NB4 (cell line): ENCODE results near the gene SCO2.

Experiments used
- MYC ChIP-seq: IDR thresholded peaks from 2 replicates; pipeline ENCODE4 v1.6.1; 2011; ENCODE audit warnings: low read depth, low read length
- POLR2A ChIP-seq: IDR thresholded peaks from 2 replicates; pipeline ENCODE4 v1.6.1; 2011; ENCODE audit warnings: mild to moderate bottlenecking; ENCODE audit not compliant: insufficient read length; ENCODE audit errors: extremely low read depth
- TF ChIP-seq, protein P1 (sequence below): IDR thresholded peaks from one replicate; pipeline ENCODE4 v1.5.1; 2012; ENCODE audit warnings: low read depth, low read length
- TF ChIP-seq, protein P2 (sequence below): IDR thresholded peaks from 2 replicates; pipeline ENCODE4 v1.6.1; 2011; ENCODE audit warnings: low read depth, low read length

GRCh38 chr22:50526108-50526833 lies 873 bp upstream of the SCO2 start:
- TF ChIP-seq, protein P1, sequence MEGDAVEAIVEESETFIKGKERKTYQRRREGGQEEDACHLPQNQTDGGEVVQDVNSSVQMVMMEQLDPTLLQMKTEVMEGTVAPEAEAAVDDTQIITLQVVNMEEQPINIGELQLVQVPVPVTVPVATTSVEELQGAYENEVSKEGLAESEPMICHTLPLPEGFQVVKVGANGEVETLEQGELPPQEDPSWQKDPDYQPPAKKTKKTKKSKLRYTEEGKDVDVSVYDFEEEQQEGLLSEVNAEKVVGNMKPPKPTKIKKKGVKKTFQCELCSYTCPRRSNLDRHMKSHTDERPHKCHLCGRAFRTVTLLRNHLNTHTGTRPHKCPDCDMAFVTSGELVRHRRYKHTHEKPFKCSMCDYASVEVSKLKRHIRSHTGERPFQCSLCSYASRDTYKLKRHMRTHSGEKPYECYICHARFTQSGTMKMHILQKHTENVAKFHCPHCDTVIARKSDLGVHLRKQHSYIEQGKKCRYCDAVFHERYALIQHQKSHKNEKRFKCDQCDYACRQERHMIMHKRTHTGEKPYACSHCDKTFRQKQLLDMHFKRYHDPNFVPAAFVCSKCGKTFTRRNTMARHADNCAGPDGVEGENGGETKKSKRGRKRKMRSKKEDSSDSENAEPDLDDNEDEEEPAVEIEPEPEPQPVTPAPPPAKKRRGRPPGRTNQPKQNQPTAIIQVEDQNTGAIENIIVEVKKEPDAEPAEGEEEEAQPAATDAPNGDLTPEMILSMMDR, result peak; percentile 19
- TF ChIP-seq POLR2A (no peak), MYC (no peak)
- TF ChIP-seq, protein P2, sequence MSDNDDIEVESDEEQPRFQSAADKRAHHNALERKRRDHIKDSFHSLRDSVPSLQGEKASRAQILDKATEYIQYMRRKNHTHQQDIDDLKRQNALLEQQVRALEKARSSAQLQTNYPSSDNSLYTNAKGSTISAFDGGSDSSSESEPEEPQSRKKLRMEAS, result peak; percentile 22; the same call in 1 of the 2 replicates
